ENCODE results near the gene DNAJC27. TPM values are rescaled to one million over a fixed set of nuclear protein-coding genes. Genes with fewer than 3 reads are reported as not detected.

DNAJC27 gene
- total and polyA plus RNA-seq, 2 of the 13 experiments (the other 11 are each of a cell fraction or from before 2014, with no cell fraction given): 3.1 to 3.7 TPM

- POLR2A ChIA-PET: no interaction called here
- CTCF ChIA-PET (ENCODE audit: low intra/inter-chr PET ratio, low total read pairs): no interaction called here
- no peak overlapping the region for H3K4me3 ChIP-seq (replicated peaks in 1 of 3; ENCODE audit: insufficient read depth in 1 of 3, low read depth in 2 of 3, low read length in 3 of 3)
- FAIRE-seq (no peak), DNase-seq (ENCODE audit: low spot score) (no peak), ATAC-seq (no peak)
- H3K27ac ChIP-seq (ENCODE audit: extremely low read length, insufficient read depth, low read length): no peak overlapping the region
- in situ Hi-C loops (cut with HindIII; ENCODE audit: extremely low pct_ligation_motif_present, low pct_unique_long_range_greater_than_20kb) (no loop called here), intact Hi-C loops (cut with micrococcal nuclease; ENCODE audit: unreplicated experiment) (no loop called here)
- H2AFZ ChIP-seq (ENCODE audit: low read length): no peak overlapping the region
- H3K4me2 ChIP-seq (ENCODE audit: low read depth, low read length): no peak overlapping the region
- H3K4me1 ChIP-seq (ENCODE audit: insufficient read depth, low read length): no peaks in the 10 kb centered on the region
- H4K20me1 ChIP-seq (ENCODE audit: insufficient read depth, low read length): no peaks in the 10 kb centered on the region
- no peaks in the 10 kb centered on the region for H3K36me3 ChIP-seq (replicated peaks in 1 of 2; ENCODE audit: control insufficient read depth in 1 of 2, insufficient read depth in 2 of 2, low read length in 2 of 2)
- no TSS peak for BruUV-seq (replicated peaks)
- no peaks in the 10 kb centered on the region for H3K9me3 ChIP-seq (ENCODE audit: low read length)
- no peaks in the 10 kb centered on the region for H3K79me2 ChIP-seq (ENCODE audit: insufficient read depth, low read length)
- no peak overlapping the region for H3K9ac ChIP-seq (ENCODE audit: insufficient read depth, low read depth, low read length)
- peaks cover 0 to 28% of the 10 kb centered on the region in 2 experiments; a peak in 3 of 5 replicates for H3K27me3 ChIP-seq (ENCODE audit: control insufficient read depth in 1 of 2, insufficient read depth in 2 of 2, low read length in 2 of 2)
- 36% methylated on average over 5 of the region's 5 CpGs for WGBS (ENCODE audit: low lambda C conversion rate)
- TF ChIP-seq, protein P1, sequence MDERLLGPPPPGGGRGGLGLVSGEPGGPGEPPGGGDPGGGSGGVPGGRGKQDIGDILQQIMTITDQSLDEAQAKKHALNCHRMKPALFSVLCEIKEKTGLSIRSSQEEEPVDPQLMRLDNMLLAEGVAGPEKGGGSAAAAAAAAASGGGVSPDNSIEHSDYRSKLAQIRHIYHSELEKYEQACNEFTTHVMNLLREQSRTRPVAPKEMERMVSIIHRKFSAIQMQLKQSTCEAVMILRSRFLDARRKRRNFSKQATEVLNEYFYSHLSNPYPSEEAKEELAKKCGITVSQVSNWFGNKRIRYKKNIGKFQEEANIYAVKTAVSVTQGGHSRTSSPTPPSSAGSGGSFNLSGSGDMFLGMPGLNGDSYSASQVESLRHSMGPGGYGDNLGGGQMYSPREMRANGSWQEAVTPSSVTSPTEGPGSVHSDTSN (CRISPR knock-in tag; IDR thresholded peaks at IDR 0.05): no peak
- TF ChIP-seq NFIC (IDR thresholded peaks at IDR 0.05; ENCODE audit: low read length) (no peak), ZNF317 (CRISPR knock-in tag; IDR thresholded peaks at IDR 0.05) (no peak), MAFG (CRISPR knock-in tag; IDR thresholded peaks at IDR 0.05) (no peak), CBX5 (CRISPR knock-in tag; IDR thresholded peaks at IDR 0.05; ENCODE audit: borderline replicate concordance) (no peak), FOXP1 (IDR thresholded peaks at IDR 0.05) (no peak), FOXP1 (CRISPR knock-in tag; IDR thresholded peaks at IDR 0.05) (no peak), ZNF251 (CRISPR knock-in tag; IDR thresholded peaks at IDR 0.05) (no peak), CCDC6 (CRISPR knock-in tag; IDR thresholded peaks at IDR 0.05) (no peak), MAF1 (CRISPR knock-in tag; IDR thresholded peaks at IDR 0.05; ENCODE audit: borderline replicate concordance) (no peak), JUND (CRISPR knock-in tag; IDR thresholded peaks at IDR 0.05) (no peak), NONO (IDR thresholded peaks at IDR 0.05) (no peak), NONO (CRISPR knock-in tag; conservative IDR thresholded peaks at IDR 0.05) (no peak), IRF2 (CRISPR knock-in tag; IDR thresholded peaks at IDR 0.05) (no peak), MXD4 (CRISPR knock-in tag; IDR thresholded peaks at IDR 0.05) (no peak), ZNF660 (CRISPR knock-in tag; IDR thresholded peaks at IDR 0.05; ENCODE audit: borderline replicate concordance, low read depth) (no peak), TMF1 (CRISPR knock-in tag; IDR thresholded peaks at IDR 0.05; ENCODE audit: low read depth) (no peak), MTF2 (CRISPR knock-in tag; IDR thresholded peaks at IDR 0.05; ENCODE audit: borderline replicate concordance) (no peak)
- TF ChIP-seq, protein P2, sequence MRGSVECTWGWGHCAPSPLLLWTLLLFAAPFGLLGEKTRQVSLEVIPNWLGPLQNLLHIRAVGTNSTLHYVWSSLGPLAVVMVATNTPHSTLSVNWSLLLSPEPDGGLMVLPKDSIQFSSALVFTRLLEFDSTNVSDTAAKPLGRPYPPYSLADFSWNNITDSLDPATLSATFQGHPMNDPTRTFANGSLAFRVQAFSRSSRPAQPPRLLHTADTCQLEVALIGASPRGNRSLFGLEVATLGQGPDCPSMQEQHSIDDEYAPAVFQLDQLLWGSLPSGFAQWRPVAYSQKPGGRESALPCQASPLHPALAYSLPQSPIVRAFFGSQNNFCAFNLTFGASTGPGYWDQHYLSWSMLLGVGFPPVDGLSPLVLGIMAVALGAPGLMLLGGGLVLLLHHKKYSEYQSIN (CRISPR knock-in tag; IDR thresholded peaks at IDR 0.05; ENCODE audit: borderline replicate concordance): no peak
- TF ChIP-seq, protein P3, sequence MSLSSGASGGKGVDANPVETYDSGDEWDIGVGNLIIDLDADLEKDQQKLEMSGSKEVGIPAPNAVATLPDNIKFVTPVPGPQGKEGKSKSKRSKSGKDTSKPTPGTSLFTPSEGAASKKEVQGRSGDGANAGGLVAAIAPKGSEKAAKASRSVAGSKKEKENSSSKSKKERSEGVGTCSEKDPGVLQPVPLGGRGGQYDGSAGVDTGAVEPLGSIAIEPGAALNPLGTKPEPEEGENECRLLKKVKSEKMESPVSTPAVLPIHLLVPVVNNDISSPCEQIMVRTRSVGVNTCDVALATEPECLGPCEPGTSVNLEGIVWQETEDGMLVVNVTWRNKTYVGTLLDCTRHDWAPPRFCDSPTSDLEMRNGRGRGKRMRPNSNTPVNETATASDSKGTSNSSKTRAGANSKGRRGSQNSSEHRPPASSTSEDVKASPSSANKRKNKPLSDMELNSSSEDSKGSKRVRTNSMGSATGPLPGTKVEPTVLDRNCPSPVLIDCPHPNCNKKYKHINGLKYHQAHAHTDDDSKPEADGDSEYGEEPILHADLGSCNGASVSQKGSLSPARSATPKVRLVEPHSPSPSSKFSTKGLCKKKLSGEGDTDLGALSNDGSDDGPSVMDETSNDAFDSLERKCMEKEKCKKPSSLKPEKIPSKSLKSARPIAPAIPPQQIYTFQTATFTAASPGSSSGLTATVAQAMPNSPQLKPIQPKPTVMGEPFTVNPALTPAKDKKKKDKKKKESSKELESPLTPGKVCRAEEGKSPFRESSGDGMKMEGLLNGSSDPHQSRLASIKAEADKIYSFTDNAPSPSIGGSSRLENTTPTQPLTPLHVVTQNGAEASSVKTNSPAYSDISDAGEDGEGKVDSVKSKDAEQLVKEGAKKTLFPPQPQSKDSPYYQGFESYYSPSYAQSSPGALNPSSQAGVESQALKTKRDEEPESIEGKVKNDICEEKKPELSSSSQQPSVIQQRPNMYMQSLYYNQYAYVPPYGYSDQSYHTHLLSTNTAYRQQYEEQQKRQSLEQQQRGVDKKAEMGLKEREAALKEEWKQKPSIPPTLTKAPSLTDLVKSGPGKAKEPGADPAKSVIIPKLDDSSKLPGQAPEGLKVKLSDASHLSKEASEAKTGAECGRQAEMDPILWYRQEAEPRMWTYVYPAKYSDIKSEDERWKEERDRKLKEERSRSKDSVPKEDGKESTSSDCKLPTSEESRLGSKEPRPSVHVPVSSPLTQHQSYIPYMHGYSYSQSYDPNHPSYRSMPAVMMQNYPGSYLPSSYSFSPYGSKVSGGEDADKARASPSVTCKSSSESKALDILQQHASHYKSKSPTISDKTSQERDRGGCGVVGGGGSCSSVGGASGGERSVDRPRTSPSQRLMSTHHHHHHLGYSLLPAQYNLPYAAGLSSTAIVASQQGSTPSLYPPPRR (CRISPR knock-in tag; IDR thresholded peaks at IDR 0.05; ENCODE audit: borderline replicate concordance): no peak
Observed at GRCh38 chr2:24907116-24907515, 64.6 kb downstream of the DNAJC27 start.
